H9 (cell line): Measurements from ENCODE around the gene GHR. TPM values are rescaled to one million over a fixed set of nuclear protein-coding genes. Genes with fewer than 3 reads are reported as not detected.

Experiments
- DNase-seq: peaks from one replicate; pipeline ENCODE4 v3.0.0-alpha.2; 2017
- H2AFZ ChIP-seq: one replicate; pipeline ENCODE4 v1.6.1; 2013; ENCODE audit warnings: mild to moderate bottlenecking, low read length, control low read depth, moderate library complexity
- H2AK5ac ChIP-seq: 2 replicates; pipeline ENCODE4 v1.6.1; 2013; ENCODE audit warnings: low read length, control low read depth, mixed read lengths; ENCODE audit not compliant: insufficient read length
- H2BK120ac ChIP-seq: one replicate; pipeline ENCODE4 v1.6.1; 2013; ENCODE audit warnings: low read depth, mild to moderate bottlenecking, low read length, control low read depth, inconsistent platforms; ENCODE audit not compliant: poor library complexity, severe bottlenecking
- H2BK12ac ChIP-seq: 2 replicates; pipeline ENCODE4 v1.6.1; 2013; ENCODE audit warnings: low read length, control low read depth, mixed read lengths, low read depth; ENCODE audit not compliant: insufficient read length
- H2BK15ac ChIP-seq: 2 replicates; pipeline ENCODE4 v1.6.1; 2013; ENCODE audit warnings: low read depth, low read length, control low read depth
- H2BK20ac ChIP-seq: one replicate; pipeline ENCODE4 v1.6.1; 2013; ENCODE audit warnings: low read depth, mild to moderate bottlenecking, low read length, control low read depth, inconsistent platforms; ENCODE audit not compliant: poor library complexity, severe bottlenecking
- H2BK5ac ChIP-seq: 2 replicates; pipeline ENCODE4 v1.6.1; 2013; ENCODE audit warnings: low read length, control low read depth, mixed read lengths; ENCODE audit not compliant: insufficient read length
- H3K14ac ChIP-seq: 2 replicates; pipeline ENCODE4 v1.6.1; 2013; ENCODE audit warnings: low read length, control low read depth; ENCODE audit not compliant: insufficient read depth
- H3K18ac ChIP-seq: 2 replicates; pipeline ENCODE4 v1.6.1; 2013; ENCODE audit warnings: low read depth, mild to moderate bottlenecking, mixed read lengths, low read length, control low read depth; ENCODE audit not compliant: insufficient read length
- H3K23ac ChIP-seq: 2 replicates; pipeline ENCODE4 v1.6.1; 2013; ENCODE audit warnings: low read length, control low read depth, mixed read lengths, low read depth; ENCODE audit not compliant: insufficient read length
- H3K23me2 ChIP-seq: 2 replicates; pipeline ENCODE4 v1.6.1; 2013; ENCODE audit warnings: low read depth, mild to moderate bottlenecking, mixed read lengths, low read length, control low read depth; ENCODE audit not compliant: insufficient read length, poor library complexity, severe bottlenecking
- H3K27ac ChIP-seq: 2 replicates; pipeline ENCODE4 v1.5.1; 2013; ENCODE audit warnings: low read length, control low read depth, mixed read lengths, low read depth; ENCODE audit not compliant: insufficient read length
- H3K27me3 ChIP-seq: 2 replicates; pipeline ENCODE4 v1.6.1; 2013; ENCODE audit warnings: low read length, control low read depth, inconsistent platforms; ENCODE audit not compliant: insufficient read depth
- H3K4ac ChIP-seq: 2 replicates; pipeline ENCODE4 v1.6.1; 2013; ENCODE audit warnings: low read depth, mild to moderate bottlenecking, control low read depth, inconsistent platforms, low read length, moderate library complexity
- H3K4me1 ChIP-seq: 2 replicates; pipeline ENCODE4 v1.6.1; 2013; ENCODE audit warnings: low read length, control low read depth, inconsistent platforms; ENCODE audit not compliant: insufficient read depth
- H3K4me2 ChIP-seq: 2 replicates; pipeline ENCODE4 v1.6.1; 2013; ENCODE audit warnings: low read length, control low read depth, mixed read lengths; ENCODE audit not compliant: insufficient read length, insufficient read depth
- H3K56ac ChIP-seq: 2 replicates; pipeline ENCODE4 v1.6.1; 2013; ENCODE audit warnings: low read depth, mild to moderate bottlenecking, mixed read lengths, low read length, control low read depth; ENCODE audit not compliant: insufficient read length
- H3K79me1 ChIP-seq: 2 replicates; pipeline ENCODE4 v1.6.1; 2013; ENCODE audit warnings: low read depth, mild to moderate bottlenecking, moderate library complexity, low read length, control low read depth, inconsistent platforms; ENCODE audit not compliant: insufficient read depth, poor library complexity, severe bottlenecking
- H3K79me2 ChIP-seq: 2 replicates; pipeline ENCODE4 v1.6.1; 2013; ENCODE audit warnings: low read length, control low read depth, inconsistent platforms; ENCODE audit not compliant: insufficient read depth
- H3K9ac ChIP-seq: 2 replicates; pipeline ENCODE4 v1.6.1; 2013; ENCODE audit warnings: low read length, control low read depth, mixed read lengths; ENCODE audit not compliant: insufficient read length; ENCODE audit errors: extremely low read depth
- H3K9me3 ChIP-seq: one replicate; pipeline ENCODE4 v1.6.1; 2013; ENCODE audit warnings: low read depth, low read length, inconsistent platforms; ENCODE audit not compliant: control insufficient read depth
- H3T11ph ChIP-seq: one replicate; pipeline ENCODE4 v1.6.1; 2013; ENCODE audit warnings: mild to moderate bottlenecking, low read length, control low read depth, inconsistent platforms
- H4K20me1 ChIP-seq: one replicate; pipeline ENCODE4 v1.6.1; 2013; ENCODE audit not compliant: control insufficient read depth, insufficient read length, insufficient read depth
- H4K5ac ChIP-seq: 2 replicates; pipeline ENCODE4 v1.6.1; 2013; ENCODE audit warnings: low read depth, mild to moderate bottlenecking, mixed read lengths, low read length, control low read depth; ENCODE audit not compliant: insufficient read length
- H4K8ac ChIP-seq: replicated peaks from 2 replicates; pipeline ENCODE4 v1.6.1; 2013; ENCODE audit warnings: low read length, control low read depth, mixed read lengths, low read depth; ENCODE audit not compliant: insufficient read length
- H4K91ac ChIP-seq: 2 replicates; pipeline ENCODE4 v1.6.1; 2013; ENCODE audit warnings: low read depth, mild to moderate bottlenecking, moderate library complexity, mixed read lengths, low read length, control low read depth; ENCODE audit not compliant: insufficient read length
- H3K27ac Mint-ChIP-seq, 3 experiments: 2 replicates in 2 of 3; 3 replicates in 1 of 3; pipeline ENCODE4 v1.8.0; 2020 to 2021; ENCODE audit warnings: mixed read lengths in 3 of 3, mild to moderate bottlenecking in 1 of 3, moderate library complexity in 1 of 3
- H3K27me3 Mint-ChIP-seq: 2 replicates; pipeline ENCODE4 v1.8.0; 2021; ENCODE audit warnings: low read depth, mild to moderate bottlenecking, moderate library complexity, mixed read lengths
- H3K36me3 Mint-ChIP-seq, 3 experiments: 2 replicates in 2 of 3; 3 replicates in 1 of 3; pipeline ENCODE4 v1.8.0; 2020 to 2021; ENCODE audit warnings: low read depth in 3 of 3, mixed read lengths in 3 of 3; ENCODE audit not compliant: insufficient read depth in 1 of 3
- H3K4me1 Mint-ChIP-seq, 2 experiments: 2 replicates each; pipeline ENCODE4 v1.8.0; 2020; ENCODE audit warnings: mixed read lengths in 2 of 2
- H3K4me3 Mint-ChIP-seq, 2 experiments: 2 replicates in 1 of 2; 3 replicates in 1 of 2; pipeline ENCODE4 v1.8.0; 2020 to 2021; ENCODE audit warnings: mild to moderate bottlenecking in 2 of 2, mixed read lengths in 2 of 2, moderate library complexity in 1 of 2
- H3K9me3 Mint-ChIP-seq, 2 experiments: 2 replicates in 1 of 2; 3 replicates in 1 of 2; pipeline ENCODE4 v1.8.0; 2020; ENCODE audit warnings: mild to moderate bottlenecking in 2 of 2, mixed read lengths in 2 of 2, moderate library complexity in 1 of 2
- CTCF ChIP-seq: fragments of 200-600 bp; sonication (generic); conservative IDR thresholded peaks from 3 replicates; pipeline ENCODE4 v1.8.0; 2021; ENCODE audit warnings: antibody characterized with exemption, mild to moderate bottlenecking
- WGBS: extraction: QIAGEN DNeasy Blood & Tissue Kit; methylation state at CpG from one replicate; pipeline ENCODE4 v1.1.7; 2013; ENCODE audit warnings: missing lambda C conversion rate, low lambda C conversion rate, mixed read lengths; ENCODE audit not compliant: insufficient read length; ENCODE audit errors: extremely low coverage; 5-methylcytosine and 5-hydroxymethylcytosine counted together
- total RNA-seq: library from RNA; stranded (reverse); gene quantifications from 2 replicates; pipeline ENCODE4 v1.2.1, GENCODE V29; 2021

The GHR gene
- total RNA-seq, 1 experiment from 2014 or later: 0.20 TPM

- Histone ChIP-seq H4K20me1 (no peaks in the 10 kb centered on the region), H3K27me3 (no peaks in the 10 kb centered on the region), H3K4me2 (no peak overlapping the region), H3K9me3 (no peaks in the 10 kb centered on the region), H4K5ac (no peak overlapping the region), H4K91ac (no peak overlapping the region), H2BK15ac (no peak overlapping the region), H2BK12ac (no peak overlapping the region), H4K8ac (no peak overlapping the region), H3K4me1 (peaks cover 4% of the 10 kb centered on the region; the same call in 1 of the 2 replicates), H2BK120ac (no peak overlapping the region), H3K27ac (no peak overlapping the region), H3K56ac (no peak overlapping the region), H3K9ac (no peak overlapping the region), H3K4ac (no peak overlapping the region), H3K14ac (no peak overlapping the region), H3K23me2 (no peaks in the 10 kb centered on the region), H3K79me2 (no peaks in the 10 kb centered on the region), H2AK5ac (no peak overlapping the region), H3K23ac (no peak overlapping the region), H2BK20ac (no peak overlapping the region), H3K79me1 (no peaks in the 10 kb centered on the region), H3T11ph (no peak overlapping the region), H2BK5ac (no peak overlapping the region), H3K18ac (no peak overlapping the region), H2AFZ (no peak overlapping the region)
- TF ChIP-seq CTCF: no peak
- no peak for DNase-seq
- Mint-ChIP-seq H3K9me3 (no peaks in the 10 kb centered on the region), H3K36me3 (no peaks in the 10 kb centered on the region), H3K4me3 (no peak overlapping the region), H3K27ac (no peak overlapping the region), H3K27me3 (no peaks in the 10 kb centered on the region), H3K4me1 (peaks cover 39 to 47% of the 10 kb centered on the region in 2 experiments)
- WGBS: no CpG with 5 or more reads among the region's 2 CpGs
These were observed 72.7 kb downstream of the GHR start for GRCh38 chr5:42495914-42496313.
